SK-N-SH (cell line): Measurements from ENCODE around the gene SKI. TPM values are rescaled to one million over a fixed set of nuclear protein-coding genes. Genes with fewer than 3 reads are reported as not detected.

Experiments
- CTCF ChIA-PET: fragments of 300-600, 350-600 bp; formaldehyde crosslinking; extraction: SDS; loops from one replicate; lab custom pipeline; 2021; lab: Yijun Ruan, JAX
- POLR2A ChIA-PET: fragments of 350-600 bp; sonication (Branson Sonifier 250); formaldehyde crosslinking; extraction: SDS; loops from one replicate; lab custom pipeline; 2020; ENCODE audit warnings: antibody characterized with exemption, inconsistent platforms; lab: Yijun Ruan, JAX
- DNase-seq: peaks from one replicate; pipeline ENCODE4 v3.0.0; 2012
- H2AFZ ChIP-seq: fragments of 200-600 bp; sonication (generic); 2 replicates; pipeline ENCODE4 v1.8.1; 2016; ENCODE audit warnings: antibody characterized with exemption, mild to moderate bottlenecking, low read depth
- H3F3A ChIP-seq: fragments of 200-600 bp; sonication (generic); replicated peaks from 2 replicates; pipeline ENCODE3; 2016; ENCODE audit warnings: antibody characterized with exemption, mild to moderate bottlenecking; ENCODE audit not compliant: insufficient read depth
- H3K27ac ChIP-seq, 2 experiments: fragments of 200-500 bp in 1 of 2; fragments of 200-600 bp in 1 of 2; sonication (Bioruptor generic) in 1 of 2; sonication (generic), shearing (Covaris generic) in 1 of 2; 2 replicates each; pipeline versions ENCODE4 v1.5.1 to v1.6.1; 2014 to 2016; ENCODE audit warnings: low read depth in 2 of 2, inconsistent platforms in 1 of 2, low read length in 1 of 2, mild to moderate bottlenecking in 1 of 2, mixed read lengths in 1 of 2
- H3K27me3 ChIP-seq: fragments of 200-600 bp; sonication (generic), shearing (Covaris generic); 2 replicates; pipeline ENCODE4 v1.6.1; 2016; ENCODE audit warnings: mixed run types; ENCODE audit not compliant: insufficient read depth
- H3K36me3 ChIP-seq, 2 experiments: fragments of 200-500 bp in 1 of 2; fragments of 200-600 bp in 1 of 2; sonication (Bioruptor generic) in 1 of 2; sonication (generic) in 1 of 2; replicated peaks in 1 of 2; 2 replicates each; pipeline versions ENCODE3 to v1.5.1; 2014 to 2016; ENCODE audit warnings: low read length in 1 of 2, mild to moderate bottlenecking in 1 of 2; ENCODE audit not compliant: insufficient read depth in 2 of 2, control insufficient read depth in 1 of 2
- H3K4me1 ChIP-seq, 2 experiments: fragments of 200-500 bp in 1 of 2; fragments of 200-600 bp in 1 of 2; sonication (Bioruptor generic) in 1 of 2; sonication (generic), shearing (Covaris generic) in 1 of 2; 2 replicates each; pipeline versions ENCODE4 v1.5.1 to v1.6.1; 2014 to 2016; ENCODE audit warnings: low read depth in 1 of 2, low read length in 1 of 2, mixed run types in 1 of 2; ENCODE audit not compliant: insufficient read depth in 2 of 2, control insufficient read depth in 1 of 2
- H3K4me2 ChIP-seq: fragments of 200-600 bp; sonication (generic), shearing (Covaris generic); 2 replicates; pipeline ENCODE4 v1.6.1; 2017; ENCODE audit warnings: mixed run types
- H3K4me3 ChIP-seq, 2 experiments: fragments of 200-500 bp in 1 of 2; fragments of 200-600 bp in 1 of 2; sonication (Bioruptor generic) in 1 of 2; sonication (generic), shearing (Covaris generic) in 1 of 2; 2 replicates each; pipeline versions ENCODE4 v1.5.1 to v1.8.1; 2014 to 2016; ENCODE audit warnings: low read depth in 2 of 2, inconsistent platforms in 1 of 2, low read length in 1 of 2, mild to moderate bottlenecking in 1 of 2, mixed read lengths in 1 of 2, moderate library complexity in 1 of 2
- H3K79me2 ChIP-seq: fragments of 200-600 bp; sonication (generic); 2 replicates; pipeline ENCODE4 v1.8.1; 2017; ENCODE audit warnings: mild to moderate bottlenecking; ENCODE audit not compliant: insufficient read depth
- H3K9ac ChIP-seq: fragments of 200-600 bp; sonication (generic); 2 replicates; pipeline ENCODE4 v1.6.1; 2017; ENCODE audit warnings: mixed run types
- H3K9me2 ChIP-seq: fragments of 200-600 bp; sonication (generic); 2 replicates; pipeline ENCODE4 v1.6.1; 2017; ENCODE audit warnings: mixed run types
- H3K9me3 ChIP-seq: fragments of 200-600 bp; sonication (generic); 2 replicates; pipeline ENCODE4 v1.6.1; 2017; ENCODE audit warnings: mixed run types, mild to moderate bottlenecking, moderate library complexity
- H4K20me1 ChIP-seq: fragments of 200-600 bp; sonication (generic); 2 replicates; pipeline ENCODE4 v1.6.1; 2017; ENCODE audit warnings: mild to moderate bottlenecking, mixed run types; ENCODE audit not compliant: insufficient read depth
- CTCF ChIP-seq: fragments of 200-600 bp; sonication (generic); IDR thresholded peaks from 2 replicates; pipeline ENCODE4 v1.6.1; 2017; ENCODE audit warnings: antibody characterized with exemption, mild to moderate bottlenecking, moderate library complexity
- EP300 ChIP-seq, 2 experiments: IDR thresholded peaks; 2 replicates each; pipeline versions ENCODE4 v1.4.0 to v1.6.1; 2012; ENCODE audit warnings: borderline replicate concordance in 1 of 2, low read depth in 1 of 2, low read length in 1 of 2
- EZH2phosphoT487 ChIP-seq: fragments of 200-600 bp; sonication (generic); IDR thresholded peaks from 2 replicates; pipeline ENCODE4 v1.6.1; 2017; ENCODE audit warnings: low read depth, mixed run types, mild to moderate bottlenecking, antibody characterized with exemption, moderate library complexity, borderline replicate concordance
- FOXM1 ChIP-seq: IDR thresholded peaks from 2 replicates; pipeline ENCODE4 v1.4.0; 2012; ENCODE audit warnings: low read depth, mild to moderate bottlenecking
- GATA2 ChIP-seq: sonication (generic); formaldehyde crosslinking; IDR thresholded peaks from 2 replicates; pipeline ENCODE4 v1.5.0; 2020; ENCODE audit warnings: mild to moderate bottlenecking, missing genetic modification reagents
- IRF3 ChIP-seq: fragments of 150-350 bp; IDR thresholded peaks from 2 replicates; pipeline ENCODE4 v1.6.1; 2016; ENCODE audit warnings: mild to moderate bottlenecking, low read depth, low read length
- MEF2A ChIP-seq: IDR thresholded peaks from 2 replicates; pipeline ENCODE4 v1.4.0; 2012; ENCODE audit warnings: low read depth, borderline replicate concordance
- NRF1 ChIP-seq: IDR thresholded peaks from 2 replicates; pipeline ENCODE4 v1.6.1; 2012; ENCODE audit warnings: low read depth, mild to moderate bottlenecking, low read length
- RAD21 ChIP-seq: IDR thresholded peaks from 2 replicates; pipeline ENCODE4 v1.6.1; 2012; ENCODE audit warnings: mild to moderate bottlenecking, low read length
- RCOR1 ChIP-seq: fragments of 150-350 bp; IDR thresholded peaks from 2 replicates; pipeline ENCODE4 v1.6.1; 2017; ENCODE audit warnings: antibody characterized with exemption, low read length
- TAF1 ChIP-seq: IDR thresholded peaks from 2 replicates; pipeline ENCODE4 v1.6.1; 2012; ENCODE audit warnings: low read depth, mild to moderate bottlenecking, low read length, moderate library complexity, borderline replicate concordance
- TCF12 ChIP-seq: IDR thresholded peaks from 2 replicates; pipeline ENCODE4 v1.4.0; 2012
- TEAD4 ChIP-seq: IDR thresholded peaks from 2 replicates; pipeline ENCODE4 v1.4.0; 2012; ENCODE audit warnings: mild to moderate bottlenecking, borderline replicate concordance; ENCODE audit not compliant: insufficient read depth
- USF1 ChIP-seq: IDR thresholded peaks from 2 replicates; pipeline ENCODE4 v1.4.0; 2012; ENCODE audit warnings: low read depth, borderline replicate concordance
- WGBS: methylation state at CpG from one replicate; pipeline ENCODE4 v1.1.6; 2017; ENCODE audit warnings: low lambda C conversion rate; 5-methylcytosine and 5-hydroxymethylcytosine counted together
- polyA plus RNA-seq, 3 experiments: library from polyadenylated mRNA; depleted of rRNA; stranded (reverse); fragments of >200 nt; gene quantifications; 2 replicates each; pipeline ENCODE4 v1.2.3, GENCODE V29; 2012

Gene SKI
- polyA plus RNA-seq, 1 of the 3 experiments (the other 2 are of a cell fraction) = 7.2 TPM

- H3K27me3 ChIP-seq = no peaks in the 10 kb centered on the region
- TF ChIP-seq FOXM1 (no peak), TCF12 (no peak), TAF1 (no peak), TEAD4 (no peak), RAD21 (no peak), EZH2phosphoT487 (no peak), CTCF (no peak), MEF2A (no peak), RCOR1 (no peak), EP300 (IDR thresholded peaks at IDR 0.05; ENCODE audit: borderline replicate concordance in 1 of 2, low read depth in 1 of 2, low read length in 1 of 2) (no peak), NRF1 (no peak), USF1 (no peak), IRF3 (no peak), GATA2 (CRISPR knock-in tag) (no peak)
- TF ChIP-seq, all 33 proteins: peak for 0
- Histone ChIP-seq H3K4me2 (no peak overlapping the region), H4K20me1 (no peaks in the 10 kb centered on the region), H3K9me2 (no peaks in the 10 kb centered on the region), H3K9me3 (no peaks in the 10 kb centered on the region), H3K4me3 (no peak overlapping the region), H3K36me3 (no peaks in the 10 kb centered on the region), H3F3A (no peaks in the 10 kb centered on the region), H2AFZ (no peak overlapping the region), H3K4me1 (peaks cover 0 to 10% of the 10 kb centered on the region in 2 experiments; a peak in 1 of 4 replicates), H3K27ac (no peak overlapping the region), H3K79me2 (no peaks in the 10 kb centered on the region), H3K9ac (no peak overlapping the region)
- ChIA-PET CTCF (interaction anchor here (2.6 to 2.7 kb wide), 2 partner anchors 20 to 140 kb away, joined by 9 to 11 read pairs; partner anchors contain the start of gene FAAP20), POLR2A (no interaction called here)
- WGBS = 65% methylated on average over 20 of the region's 33 CpGs
- DNase-seq = no peak
Measured at GRCh38 chr1:2334883-2335534, 106.9 kb downstream of the SKI start.
